GM19351 (cell line): ENCODE measurements around the gene CTNS.

ENCODE experiments used
- ATAC-seq: cut with Tn5 transposase; IDR thresholded peaks from one replicate; pipeline ENCODE4 v1.9.1; 2021; ENCODE audit warnings: mild to moderate bottlenecking, moderate library complexity; ENCODE audit not compliant: unreplicated experiment

CTNS gene

DNA sequence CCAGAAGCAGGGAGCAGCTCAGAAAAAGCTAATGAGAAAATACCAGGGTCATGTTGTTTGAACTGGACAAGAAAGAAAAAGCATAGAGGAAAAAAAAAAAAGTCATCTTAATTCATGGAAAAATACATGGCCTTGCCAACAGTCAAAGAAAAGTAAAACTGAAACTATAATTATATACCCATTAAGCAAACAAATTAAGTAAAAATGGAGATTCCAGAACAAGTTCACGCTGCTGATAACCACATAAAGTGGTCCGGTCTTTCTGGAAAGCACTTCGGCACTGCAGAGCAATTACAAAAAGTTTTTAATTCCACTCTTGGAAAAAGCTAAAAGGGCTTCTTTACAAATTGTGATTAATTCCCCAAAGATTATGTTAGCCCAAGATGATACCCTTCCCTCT, 71.8 kb downstream of the CTNS start:
- no peak for ATAC-seq

DNA sequence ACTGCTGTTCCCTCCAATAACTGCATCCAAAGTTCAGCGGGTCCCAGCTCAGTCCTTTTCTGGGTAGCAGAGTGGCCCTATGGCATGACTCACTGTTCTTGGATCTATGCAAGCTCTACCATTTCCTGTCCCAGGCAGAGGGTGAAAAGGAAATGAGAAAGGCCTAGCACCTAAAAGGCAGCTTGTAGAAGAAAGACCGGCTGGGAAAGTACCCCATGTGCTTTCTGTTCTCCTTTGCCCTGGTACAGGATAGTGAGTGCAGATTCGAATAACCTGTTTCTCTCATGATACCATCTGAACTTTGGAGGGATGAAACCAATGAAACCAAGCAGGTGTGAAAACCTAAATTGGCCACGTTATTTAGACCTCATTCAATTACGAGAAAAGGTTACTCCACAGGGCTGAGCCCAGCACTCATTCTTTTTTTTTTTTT, 74.4 kb downstream of the CTNS start:
- ATAC-seq, result peak; percentile 88
